Spleen (tissue), 11 donors: ENCODE results near the gene REP15. TPM values are rescaled to one million over a fixed set of nuclear protein-coding genes. Genes with fewer than 3 reads are reported as not detected.
A peak's percentile ranks its signal among the peaks of the same experiment; 100 is the strongest.

Experiments
- DNase-seq: peaks from one replicate; pipeline ENCODE4 v3.0.0-alpha.2; 2020
- H3K27ac ChIP-seq, 8 donors: fragments of 200-600 bp; sonication (generic) in 7 of 8; 1 replicate in 4 of 8; 2 replicates in 4 of 8; pipeline versions ENCODE4 v1.5.0 to v1.8.0; 2016 to 2021; ENCODE audit warnings: inconsistent platforms in 4 of 8, mild to moderate bottlenecking in 4 of 8, moderate library complexity in 1 of 8
- H3K27me3 ChIP-seq, 7 donors: fragments of 200-600 bp; sonication (generic) in 6 of 7; replicated peaks in 1 of 7; 1 replicate in 4 of 7; 2 replicates in 3 of 7; pipeline versions ENCODE4 v1.5.0 to v1.8.0; 2016 to 2021; ENCODE audit warnings: inconsistent platforms in 3 of 7, mild to moderate bottlenecking in 1 of 7
- H3K36me3 ChIP-seq, 6 donors: fragments of 200-600 bp; sonication (generic) in 5 of 6; 1 replicate in 4 of 6; 2 replicates in 2 of 6; pipeline versions ENCODE4 v1.5.0 to v1.8.0; 2016 to 2021; ENCODE audit warnings: inconsistent platforms in 2 of 6
- H3K4me1 ChIP-seq, 6 donors: fragments of 200-600 bp; sonication (generic) in 5 of 6; 1 replicate in 3 of 6; 2 replicates in 3 of 6; pipeline versions ENCODE4 v1.5.0 to v1.8.0; 2016 to 2021; ENCODE audit warnings: inconsistent platforms in 3 of 6
- H3K4me3 ChIP-seq, 8 donors: fragments of 200-600 bp; sonication (generic) in 7 of 8; 1 replicate in 4 of 8; 2 replicates in 4 of 8; pipeline versions ENCODE4 v1.5.0 to v1.8.0; 2016 to 2021; ENCODE audit warnings: inconsistent platforms in 4 of 8, mild to moderate bottlenecking in 4 of 8, moderate library complexity in 2 of 8
- H3K9me3 ChIP-seq, 8 donors: fragments of 200-600 bp; sonication (generic) in 7 of 8; 1 replicate in 4 of 8; 2 replicates in 4 of 8; pipeline versions ENCODE4 v1.5.0 to v1.8.0; 2016 to 2021; ENCODE audit warnings: inconsistent platforms in 4 of 8
- POLR2A ChIP-seq, 3 donors: fragments of 450-650 bp; IDR thresholded peaks; one replicate each; pipeline ENCODE4 v1.5.1; 2017; ENCODE audit warnings: antibody characterized with exemption in 3 of 3, mild to moderate bottlenecking in 1 of 3
- POLR2AphosphoS5 ChIP-seq, 3 donors: sonication (generic); formaldehyde crosslinking; IDR thresholded peaks; one replicate each; pipeline ENCODE4 v1.5.1; 2017; ENCODE audit warnings: antibody characterized with exemption in 3 of 3
- WGBS, 5 donors: extraction: QIAGEN DNeasy Blood & Tissue Kit in 3 of 5; methylation state at CpG; one replicate each; pipeline versions ENCODE4 v1.1.5 to v1.1.7; 2013 to 2018; 5-methylcytosine and 5-hydroxymethylcytosine counted together
- intact Hi-C: fragments of 100-400 bp; cut with DNase I; formaldehyde crosslinking; loops from one replicate; pipeline ENCODE4 v1.15.0; 2023; ENCODE audit warnings: low total_unique reads
- polyA plus RNA-seq, 3 donors: library from polyadenylated mRNA; stranded (reverse); fragments of 200-250 nt; gene quantifications; one replicate each; pipeline ENCODE4 v1.2.1, GENCODE V29; 2013
- total RNA-seq, 7 donors: library from RNA; depleted of rRNA in 3 of 7; stranded (reverse); fragments of >200 nt in 3 of 7; fragmentation: NEBNext Ultra II Directional in 4 of 7; extraction: Animal tissue kit (Norgen Biotek cat#: 25700) in 4 of 7; gene quantifications; one replicate each; pipeline versions ENCODE4 v1.1.0 to v1.2.1, GENCODE V29; 2016 to 2021
- TF ChIP-seq, protein P1 (sequence below), 11 experiments: fragments of 200-600 bp in 7 of 11; fragments of 450-650 bp in 4 of 11; sonication (generic) in 4 of 11; IDR thresholded peaks in 8 of 11; conservative IDR thresholded peaks in 3 of 11; 1 replicate in 7 of 11; 2 replicates in 4 of 11; pipeline versions ENCODE4 v1.4.0 to v1.8.0; 2016 to 2021; ENCODE audit warnings: antibody characterized with exemption in 11 of 11, inconsistent platforms in 4 of 11, mild to moderate bottlenecking in 1 of 11
- donor health status: healthy with polysubstance abuse.
- donor health status: DM: no; HTN: no; CAD: no; lungs with moderate emphysema.
- donor health status: DM: no; HTN: no; CAD: no.
- donor health status: Bipolar disorder and iron deficiency.
- donor health status: healthy.
- donor health status: DM: no; HTN: no; CAD: no.
- donor health status: DM: yes; HTN: yes; CAD: no.

Gene REP15
- total and polyA plus RNA-seq, 10 donors, result 0.89 to 5.4 (median 2.8) TPM

DNA sequence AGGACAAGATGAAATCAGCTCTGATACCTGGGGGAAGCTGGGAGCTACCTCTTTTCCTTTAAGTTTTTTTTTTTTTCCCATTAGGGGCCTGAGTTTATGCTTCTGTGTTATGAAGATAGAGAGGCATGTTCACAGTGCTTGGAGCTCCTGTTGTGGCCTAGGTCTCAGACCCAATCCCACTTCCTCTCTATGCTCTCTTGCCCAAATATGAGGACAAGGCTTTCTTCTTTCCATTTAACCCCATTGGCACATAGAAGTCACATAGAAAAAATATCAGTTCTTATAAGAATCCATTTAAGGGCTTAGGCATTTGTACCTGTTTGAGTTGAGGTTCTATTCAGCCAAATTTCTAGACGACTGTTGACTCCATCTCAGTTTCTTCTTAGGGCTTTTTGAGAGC lies 27.0 kb downstream of the REP15 start:
- H3K4me3 ChIP-seq, result no peak overlapping the region
- no peak for DNase-seq
- no peaks in the 10 kb centered on the region for H3K9me3 ChIP-seq
- H3K27me3 ChIP-seq, result no peaks in the 10 kb centered on the region
- no peak overlapping the region for H3K27ac ChIP-seq
- no peak for TF ChIP-seq POLR2AphosphoS5 (IDR thresholded peaks at IDR 0.05)
- TF ChIP-seq POLR2A (IDR thresholded peaks at IDR 0.05), result no peak
- intact Hi-C loops, result no loop called here
- peaks cover 0 to 96% (median 60%) of the 10 kb centered on the region in 6 donors for H3K36me3 ChIP-seq
- H3K4me1 ChIP-seq, result no peaks in the 10 kb centered on the region
- WGBS, 5 donors, result 80 to 89% (median 86%) methylated on average over 1 of the region's 1 CpG

- Histone ChIP-seq H3K4me1 (no peaks in the 10 kb centered on the region), H3K36me3 (peaks cover 0 to 86% (median 27%) of the 10 kb centered on the region in 6 donors), H3K4me3 (no peak overlapping the region), H3K27me3 (no peaks in the 10 kb centered on the region), H3K27ac (no peak overlapping the region), H3K9me3 (no peaks in the 10 kb centered on the region)
- intact Hi-C loops, result loop anchor here (5.0 kb wide), 2 partner anchors 92 to 212 kb away; no protein-coding TSS in a partner anchor
- TF ChIP-seq POLR2A (IDR thresholded peaks at IDR 0.05) (no peak), POLR2AphosphoS5 (IDR thresholded peaks at IDR 0.05) (no peak)
- TF ChIP-seq, protein P1, sequence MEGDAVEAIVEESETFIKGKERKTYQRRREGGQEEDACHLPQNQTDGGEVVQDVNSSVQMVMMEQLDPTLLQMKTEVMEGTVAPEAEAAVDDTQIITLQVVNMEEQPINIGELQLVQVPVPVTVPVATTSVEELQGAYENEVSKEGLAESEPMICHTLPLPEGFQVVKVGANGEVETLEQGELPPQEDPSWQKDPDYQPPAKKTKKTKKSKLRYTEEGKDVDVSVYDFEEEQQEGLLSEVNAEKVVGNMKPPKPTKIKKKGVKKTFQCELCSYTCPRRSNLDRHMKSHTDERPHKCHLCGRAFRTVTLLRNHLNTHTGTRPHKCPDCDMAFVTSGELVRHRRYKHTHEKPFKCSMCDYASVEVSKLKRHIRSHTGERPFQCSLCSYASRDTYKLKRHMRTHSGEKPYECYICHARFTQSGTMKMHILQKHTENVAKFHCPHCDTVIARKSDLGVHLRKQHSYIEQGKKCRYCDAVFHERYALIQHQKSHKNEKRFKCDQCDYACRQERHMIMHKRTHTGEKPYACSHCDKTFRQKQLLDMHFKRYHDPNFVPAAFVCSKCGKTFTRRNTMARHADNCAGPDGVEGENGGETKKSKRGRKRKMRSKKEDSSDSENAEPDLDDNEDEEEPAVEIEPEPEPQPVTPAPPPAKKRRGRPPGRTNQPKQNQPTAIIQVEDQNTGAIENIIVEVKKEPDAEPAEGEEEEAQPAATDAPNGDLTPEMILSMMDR (IDR thresholded peaks at IDR 0.05 in 8 of 11, conservative IDR thresholded peaks at IDR 0.05 in 3 of 11), result no peak
- no peak for DNase-seq
- 87 to 96% (median 92%) methylated on average over 4 of the region's 4 CpGs for WGBS, 5 donors
Observed at GRCh38 chr12:27730097-27730588, 33.9 kb downstream of the REP15 start.

GRCh38 chr12:27732281-27732680 lies 36.0 kb downstream of the REP15 start:
- intact Hi-C loops, result loop anchor here (5.0 kb wide), 2 partner anchors 90 to 210 kb away; no protein-coding TSS in a partner anchor
- Histone ChIP-seq H3K9me3 (no peaks in the 10 kb centered on the region), H3K27me3 (no peaks in the 10 kb centered on the region)

GRCh38 chr12:27733052-27733656 lies 36.9 kb downstream of the REP15 start:
- intact Hi-C loops, result loop anchor here (5.0 kb wide), 2 partner anchors 89 to 209 kb away; no protein-coding TSS in a partner anchor
- no peak overlapping the region for H3K4me3 ChIP-seq
- peaks cover 0 to 85% (median 39%) of the 10 kb centered on the region in 6 donors for H3K36me3 ChIP-seq
- no peaks in the 10 kb centered on the region for H3K9me3 ChIP-seq
- H3K4me1 ChIP-seq, result no peaks in the 10 kb centered on the region
- no peak overlapping the region for H3K27ac ChIP-seq
- H3K27me3 ChIP-seq, result no peaks in the 10 kb centered on the region
- TF ChIP-seq POLR2AphosphoS5 (IDR thresholded peaks at IDR 0.05), result no peak
- TF ChIP-seq, protein P1 (IDR thresholded peaks at IDR 0.05 in 8 of 11, conservative IDR thresholded peaks at IDR 0.05 in 3 of 11), result peak; percentile 44 to 76 (median 70)
- DNase-seq, result no peak
- WGBS, 5 donors, result 43 to 60% (median 51%) methylated on average over 3 of the region's 3 CpGs

More at GRCh38 chr12:27732281-27732680, 36.0 kb downstream of the REP15 start:
- Histone ChIP-seq H3K4me3 (no peak overlapping the region), H3K4me1 (no peaks in the 10 kb centered on the region), H3K36me3 (peaks cover 0 to 85% (median 35%) of the 10 kb centered on the region in 6 donors), H3K27ac (no peak overlapping the region)
- 76 to 93% (median 79%) methylated on average over 2 of the region's 2 CpGs for WGBS, 5 donors
- no peak for DNase-seq
- TF ChIP-seq, protein P1 (IDR thresholded peaks at IDR 0.05 in 8 of 11, conservative IDR thresholded peaks at IDR 0.05 in 3 of 11), result no peak
- no peak for TF ChIP-seq POLR2AphosphoS5 (IDR thresholded peaks at IDR 0.05)
- no peak for TF ChIP-seq POLR2A (IDR thresholded peaks at IDR 0.05)
